ENCODE measurements around the gene CYFIP2. TPM values are rescaled to one million over a fixed set of nuclear protein-coding genes. Genes with fewer than 3 reads are reported as not detected.

Gene CYFIP2
- polyA plus RNA-seq, 1 donor (not counting 4 experiments of a cell fraction or from before 2014, with no cell fraction given) = 0.62 TPM

DNA sequence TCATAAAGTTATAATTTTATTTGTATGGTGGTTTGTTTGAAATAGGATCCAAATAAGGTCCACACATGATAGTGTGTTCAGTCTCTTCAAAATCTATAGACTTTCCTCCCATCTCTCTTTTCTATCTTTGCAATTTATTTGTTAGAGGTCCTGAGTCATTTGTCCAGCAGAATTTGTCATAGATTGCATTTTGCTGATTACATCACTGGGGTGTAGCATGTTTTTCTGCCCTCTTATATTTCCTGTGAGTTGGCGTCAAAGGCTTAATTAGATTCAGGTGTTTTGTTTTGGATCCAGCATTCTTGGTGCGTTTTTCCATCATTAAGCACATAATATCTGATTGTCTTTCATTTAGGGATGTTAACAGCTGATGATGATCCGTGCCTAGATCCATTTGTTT, 15.0 kb downstream of the CYFIP2 start:
- Histone ChIP-seq H4K20me1 (ENCODE audit: control insufficient read depth, extremely low read depth, insufficient read depth, low read length) (no peaks in the 10 kb centered on the region), H3K27ac (ENCODE audit: control insufficient read depth, insufficient read depth, low read length) (no peak overlapping the region), H3K79me2 (ENCODE audit: control insufficient read depth, insufficient read depth, low read length) (no peaks in the 10 kb centered on the region), H3K4me1 (ENCODE audit: control insufficient read depth, extremely low read depth, insufficient read depth, low read length) (no peaks in the 10 kb centered on the region), H3K27me3 (ENCODE audit: control insufficient read depth, extremely low read depth, insufficient read depth, low read length) (no peaks in the 10 kb centered on the region), H3K36me3 (ENCODE audit: control insufficient read depth in 2 of 2, extremely low read depth in 1 of 2, insufficient read depth in 2 of 2, low read length in 2 of 2) (no peaks in the 10 kb centered on the region), H3K9ac (ENCODE audit: control insufficient read depth, extremely low read depth, insufficient read depth, low read length) (no peak overlapping the region), H2AFZ (ENCODE audit: control insufficient read depth, low read length) (no peak overlapping the region), H3K9me3 (ENCODE audit: control insufficient read depth, low read depth, low read length) (no peaks in the 10 kb centered on the region), H3K9me1 (ENCODE audit: control insufficient read depth, extremely low read depth, insufficient read depth, low read length) (no peaks in the 10 kb centered on the region), H3K4me3 (ENCODE audit: control insufficient read depth in 2 of 3, extremely low read depth in 1 of 3, insufficient read depth in 2 of 3, low read depth in 1 of 3, low read length in 3 of 3) (no peak overlapping the region), H3K4me2 (ENCODE audit: control insufficient read depth, extremely low read depth, insufficient read depth, low read depth, low read length) (no peak overlapping the region)
- DNase-seq (ENCODE audit: low read depth, low spot score) (no peak), FAIRE-seq (no peak)
- dilution Hi-C loops (cut with MboI; ENCODE audit: extremely low pct_ligation_motif_present, low sequenced_read_pairs) = no loop called here
- TF ChIP-seq CTCF (optimal IDR thresholded peaks at IDR 0.05 in 1 of 3, IDR thresholded peaks at IDR 0.05 in 1 of 3, conservative IDR thresholded peaks at IDR 0.05 in 1 of 3; ENCODE audit: extremely low read depth in 1 of 3, insufficient read depth in 2 of 3, low read length in 3 of 3) (no peak), EZH2 (IDR thresholded peaks at IDR 0.05; ENCODE audit: low read length) (no peak)

- Histone ChIP-seq H2AFZ (ENCODE audit: control insufficient read depth, low read length) (no peak overlapping the region), H3K79me2 (ENCODE audit: control insufficient read depth, insufficient read depth, low read length) (no peaks in the 10 kb centered on the region), H3K36me3 (ENCODE audit: control insufficient read depth in 2 of 2, extremely low read depth in 1 of 2, insufficient read depth in 2 of 2, low read length in 2 of 2) (no peaks in the 10 kb centered on the region), H3K9me3 (ENCODE audit: control insufficient read depth, low read depth, low read length) (no peaks in the 10 kb centered on the region), H3K27me3 (ENCODE audit: control insufficient read depth, extremely low read depth, insufficient read depth, low read length) (no peaks in the 10 kb centered on the region), H3K9ac (ENCODE audit: control insufficient read depth, extremely low read depth, insufficient read depth, low read length) (no peak overlapping the region), H4K20me1 (ENCODE audit: control insufficient read depth, extremely low read depth, insufficient read depth, low read length) (no peaks in the 10 kb centered on the region), H3K27ac (ENCODE audit: control insufficient read depth, insufficient read depth, low read length) (no peak overlapping the region), H3K4me3 (ENCODE audit: control insufficient read depth in 2 of 3, extremely low read depth in 1 of 3, insufficient read depth in 2 of 3, low read depth in 1 of 3, low read length in 3 of 3) (no peak overlapping the region), H3K4me1 (ENCODE audit: control insufficient read depth, extremely low read depth, insufficient read depth, low read length) (no peaks in the 10 kb centered on the region), H3K9me1 (ENCODE audit: control insufficient read depth, extremely low read depth, insufficient read depth, low read length) (no peaks in the 10 kb centered on the region), H3K4me2 (ENCODE audit: control insufficient read depth, extremely low read depth, insufficient read depth, low read depth, low read length) (no peak overlapping the region)
- dilution Hi-C loops (cut with MboI; ENCODE audit: extremely low pct_ligation_motif_present, low sequenced_read_pairs) = no loop called here
- TF ChIP-seq EZH2 (IDR thresholded peaks at IDR 0.05; ENCODE audit: low read length) (no peak), CTCF (optimal IDR thresholded peaks at IDR 0.05 in 1 of 3, IDR thresholded peaks at IDR 0.05 in 1 of 3, conservative IDR thresholded peaks at IDR 0.05 in 1 of 3; ENCODE audit: extremely low read depth in 1 of 3, insufficient read depth in 2 of 3, low read length in 3 of 3) (no peak)
- no peak for DNase-seq (ENCODE audit: low read depth, low spot score)
- FAIRE-seq = no peak
Measured at GRCh38 chr5:157282150-157282549, 16.2 kb downstream of the CYFIP2 start.
